Stimulated activated CD8-positive, alpha-beta memory T cell treated with anti-CD3 and anti-CD28 coated beads, Interleukin-2, amount 100 ng/mL, for 1 hour (primary cell): ENCODE results near the gene KCNQ1.

Experiments used
- DNase-seq, 2 donors: peaks; one replicate each; pipeline ENCODE4 v3.0.0-alpha.2; 2020; ENCODE audit warnings: low read depth in 2 of 2

The KCNQ1 gene

GRCh38 chr11:2553886-2554285, 109.1 kb downstream of the KCNQ1 start:
- DNase-seq, result no peak

GRCh38 chr11:2554338-2555207, 109.8 kb downstream of the KCNQ1 start:
- DNase-seq, result no peak

- no peak for DNase-seq
Measured at GRCh38 chr11:2555336-2555735, 110.5 kb downstream of the KCNQ1 start.

DNA sequence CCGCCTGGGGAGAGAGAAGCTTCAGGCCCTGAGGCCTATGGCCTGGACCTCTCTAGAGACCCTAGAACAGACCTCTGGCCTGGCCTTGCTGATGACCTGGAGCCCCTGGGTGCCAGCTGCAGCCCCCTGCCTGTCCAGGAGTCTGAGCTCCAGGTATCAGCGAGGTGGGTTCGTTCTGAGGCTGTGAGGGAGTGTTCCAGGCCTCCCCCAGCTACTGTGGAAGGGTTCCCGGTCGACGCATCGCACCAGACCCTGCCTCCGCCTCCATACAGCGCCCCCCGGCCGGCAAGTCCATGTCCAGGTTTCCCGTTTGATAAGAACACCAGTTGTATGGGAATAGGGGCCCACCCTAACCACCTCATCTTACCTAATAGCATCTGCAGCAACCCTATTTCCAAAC, 111.1 kb downstream of the KCNQ1 start:
- DNase-seq, result no peak

- no peak for DNase-seq
Measured at GRCh38 chr11:2557381-2557780, 112.6 kb downstream of the KCNQ1 start.

DNA sequence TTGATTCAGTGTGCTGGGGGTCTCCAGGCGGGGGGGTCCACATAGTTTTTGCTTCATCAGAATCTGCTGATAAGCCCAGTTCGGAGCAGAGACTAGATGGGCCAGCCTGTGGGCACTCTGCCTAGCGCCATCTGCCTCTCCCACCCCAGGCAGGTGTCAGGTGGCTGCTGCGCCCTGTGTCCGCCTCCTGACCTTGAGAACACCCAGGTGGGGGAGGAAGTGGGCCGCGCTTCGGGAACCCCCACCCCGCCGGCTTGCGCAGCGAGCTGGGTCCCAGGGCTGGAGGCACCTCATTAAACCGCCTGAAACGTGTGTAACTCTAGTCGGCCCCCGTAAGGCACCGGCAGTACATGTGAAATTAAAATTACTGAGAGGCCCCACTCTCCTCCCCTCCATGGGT, 113.6 kb downstream of the KCNQ1 start:
- DNase-seq, result no peak

DNA sequence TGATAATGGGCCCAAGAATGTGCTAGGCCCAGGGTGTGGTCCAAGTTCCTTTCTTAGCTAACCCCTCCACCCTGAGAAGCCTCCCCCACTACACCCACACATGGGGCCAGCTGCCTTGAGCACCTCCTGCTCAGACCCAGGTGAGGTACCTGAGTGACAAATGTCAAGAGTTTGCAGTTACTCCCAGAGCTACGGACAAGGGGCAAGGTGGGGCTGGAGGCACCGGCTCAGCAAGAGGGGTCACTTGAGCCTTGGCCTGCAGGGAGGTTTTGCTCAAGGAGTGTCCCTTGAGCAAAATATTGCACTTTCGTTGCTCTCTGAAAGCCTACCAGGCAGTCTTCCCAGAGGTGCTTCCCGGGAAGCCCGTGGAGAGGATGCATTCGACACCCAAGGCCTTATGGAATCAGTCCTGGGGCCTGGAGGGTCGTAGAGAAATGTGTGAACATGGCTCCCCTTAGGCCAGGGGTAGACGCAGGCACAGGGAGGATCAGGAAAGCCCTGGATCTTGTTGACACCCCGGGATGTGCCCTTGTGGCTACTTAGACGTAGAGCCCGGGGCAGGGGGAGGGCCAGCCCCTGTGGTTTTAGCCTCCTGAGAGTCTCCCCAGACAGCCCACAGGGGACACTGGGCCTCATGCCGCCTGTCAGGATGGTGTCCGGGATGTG, 114.2 kb downstream of the KCNQ1 start:
- DNase-seq, result no peak

DNA sequence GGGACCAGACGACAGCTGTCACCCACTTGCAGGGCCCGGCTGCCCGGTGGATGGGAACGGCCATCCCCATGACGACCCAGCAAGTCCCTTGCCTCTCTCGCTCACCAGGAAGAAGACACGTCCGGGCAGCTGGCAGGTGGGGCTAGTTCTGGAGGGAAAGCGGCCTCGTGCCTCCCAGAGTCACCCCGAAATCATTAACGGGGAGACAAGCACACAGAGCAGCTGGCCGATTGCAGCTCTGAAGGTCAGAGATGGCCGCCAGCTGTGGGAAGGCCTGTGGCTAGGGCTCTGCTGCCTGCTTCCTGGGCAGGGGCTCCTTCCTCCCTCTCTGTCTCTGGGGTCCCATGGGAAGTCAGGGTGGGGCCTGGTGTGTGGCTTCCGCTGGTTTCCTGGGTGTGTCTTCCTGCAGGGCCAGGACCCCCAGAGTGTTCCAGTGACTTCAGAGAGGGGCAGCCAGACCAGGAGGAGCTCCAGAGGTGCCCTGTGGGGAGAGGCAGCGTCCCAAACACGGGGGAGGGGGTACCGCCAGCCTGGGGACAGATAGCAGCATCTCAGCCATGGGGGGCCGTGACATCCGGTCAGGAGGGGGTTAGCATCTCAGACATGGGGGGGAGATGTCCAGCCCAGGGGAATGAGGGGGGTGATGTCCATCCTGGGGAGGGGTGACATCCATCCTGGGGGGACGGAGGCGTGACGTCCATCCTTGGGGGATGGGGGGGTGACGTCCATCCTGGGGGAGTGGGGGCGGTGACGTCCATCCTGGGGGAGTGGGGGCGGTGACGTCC, 114.9 kb downstream of the KCNQ1 start:
- DNase-seq, result no peak

GRCh38 chr11:2561696-2562581, 117.1 kb downstream of the KCNQ1 start:
- no peak for DNase-seq

GRCh38 chr11:2562890-2563212, 118.0 kb downstream of the KCNQ1 start:
- DNase-seq, result no peak

DNA sequence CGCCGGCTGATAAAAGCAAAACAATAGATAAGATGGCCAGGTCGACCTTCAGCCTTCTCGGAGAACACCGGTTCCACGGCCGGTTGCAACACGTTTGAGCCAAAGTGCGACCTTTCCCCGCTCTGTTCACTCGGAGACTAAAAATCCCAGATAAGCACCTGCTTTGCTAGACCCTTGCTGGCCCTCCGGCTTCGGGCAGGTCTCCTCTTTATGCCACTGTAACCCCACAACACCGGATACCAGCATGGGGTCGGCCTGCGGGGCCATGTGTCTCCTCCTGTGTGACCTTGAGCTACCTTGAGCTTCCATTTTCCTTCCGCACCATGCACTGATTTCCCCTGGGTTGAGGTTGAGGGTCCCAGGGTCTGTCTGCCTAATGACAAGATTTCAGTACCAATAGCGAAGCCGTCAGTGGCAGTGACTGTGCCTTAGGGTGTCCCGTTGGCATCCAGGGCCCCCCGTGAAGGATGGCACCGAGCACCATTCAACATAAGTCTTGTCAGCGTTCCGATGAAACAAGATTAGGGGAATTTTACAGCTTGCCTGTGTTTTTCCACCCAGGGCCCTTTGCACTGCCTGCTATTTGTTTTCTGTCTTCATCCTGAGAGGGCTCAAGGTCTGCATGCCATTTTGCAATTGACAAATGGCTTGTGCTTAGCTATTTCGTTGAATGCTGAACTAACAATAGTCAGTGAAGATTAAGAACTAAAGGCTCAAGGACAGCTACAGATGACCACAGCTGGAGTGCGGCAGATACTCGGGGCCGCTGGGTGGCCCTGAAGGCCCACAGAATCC, 118.6 kb downstream of the KCNQ1 start:
- no peak for DNase-seq

DNA sequence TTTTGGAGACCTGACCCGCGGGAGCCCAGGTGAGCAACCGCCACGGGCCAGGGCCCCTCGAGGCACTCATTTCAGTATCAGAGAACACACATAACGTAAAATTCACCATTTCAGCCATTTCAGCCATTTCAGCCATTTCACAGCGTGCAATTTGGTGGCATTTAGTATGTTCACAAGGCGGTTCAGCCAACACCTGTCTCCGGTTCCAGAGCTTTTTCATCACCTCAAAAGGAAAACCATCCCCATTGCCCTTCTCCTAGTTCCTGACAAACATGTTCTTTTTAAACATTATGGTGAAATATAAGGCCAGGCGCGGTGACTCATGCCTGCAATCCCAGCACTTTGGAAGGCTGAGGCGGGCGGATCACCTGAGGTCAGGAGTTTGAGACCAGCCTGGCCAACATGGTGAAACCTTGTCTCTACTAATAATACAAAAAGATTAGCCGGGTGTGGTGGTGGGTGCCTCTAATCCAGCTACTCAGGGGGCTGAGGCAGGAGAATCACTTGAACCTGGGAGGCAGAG, 119.3 kb downstream of the KCNQ1 start:
- no peak for DNase-seq

DNA sequence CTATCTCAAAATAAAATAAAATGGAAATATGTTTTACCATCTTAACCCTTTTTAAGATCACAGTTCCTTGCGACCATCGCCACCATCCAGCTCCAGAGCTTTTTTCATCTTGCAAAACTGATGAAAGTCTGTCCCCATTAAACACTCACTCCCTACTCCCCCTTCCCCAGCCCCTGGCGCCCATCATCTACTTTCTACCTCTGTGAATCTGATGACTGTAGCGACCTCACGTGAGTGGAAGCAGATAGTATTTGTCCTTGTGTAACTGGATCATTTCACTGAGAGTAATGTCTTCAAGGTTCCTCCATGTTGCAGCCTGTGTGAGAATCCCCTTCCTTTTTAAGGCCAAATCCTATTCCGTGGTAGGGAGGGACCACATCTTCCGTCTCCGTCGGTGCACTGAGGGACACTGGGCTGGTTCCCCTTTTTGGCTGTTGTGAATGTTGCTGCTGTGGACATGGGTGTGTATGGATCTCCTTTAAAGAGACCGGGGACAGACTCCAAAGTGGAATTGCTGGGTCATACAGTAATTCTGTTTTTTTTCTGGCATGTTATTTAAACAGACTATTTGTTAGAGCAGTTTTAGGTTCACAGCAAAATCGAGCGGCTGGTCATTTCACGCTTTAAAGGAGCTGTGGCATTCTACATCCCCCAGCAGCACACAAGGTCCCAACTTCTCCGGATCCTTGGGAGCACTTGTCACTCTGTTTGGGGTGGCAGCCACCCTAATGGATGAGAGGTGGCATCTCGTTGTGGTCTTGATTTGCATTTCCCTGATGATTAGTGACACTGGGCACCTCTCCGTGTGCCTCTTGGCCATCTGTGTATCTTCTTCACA, 120.0 kb downstream of the KCNQ1 start:
- DNase-seq, result no peak

- DNase-seq, result no peak
Measured at GRCh38 chr11:2565447-2566222, 120.8 kb downstream of the KCNQ1 start.

- no peak for DNase-seq
Measured at GRCh38 chr11:2566223-2567025, 121.6 kb downstream of the KCNQ1 start.

DNA sequence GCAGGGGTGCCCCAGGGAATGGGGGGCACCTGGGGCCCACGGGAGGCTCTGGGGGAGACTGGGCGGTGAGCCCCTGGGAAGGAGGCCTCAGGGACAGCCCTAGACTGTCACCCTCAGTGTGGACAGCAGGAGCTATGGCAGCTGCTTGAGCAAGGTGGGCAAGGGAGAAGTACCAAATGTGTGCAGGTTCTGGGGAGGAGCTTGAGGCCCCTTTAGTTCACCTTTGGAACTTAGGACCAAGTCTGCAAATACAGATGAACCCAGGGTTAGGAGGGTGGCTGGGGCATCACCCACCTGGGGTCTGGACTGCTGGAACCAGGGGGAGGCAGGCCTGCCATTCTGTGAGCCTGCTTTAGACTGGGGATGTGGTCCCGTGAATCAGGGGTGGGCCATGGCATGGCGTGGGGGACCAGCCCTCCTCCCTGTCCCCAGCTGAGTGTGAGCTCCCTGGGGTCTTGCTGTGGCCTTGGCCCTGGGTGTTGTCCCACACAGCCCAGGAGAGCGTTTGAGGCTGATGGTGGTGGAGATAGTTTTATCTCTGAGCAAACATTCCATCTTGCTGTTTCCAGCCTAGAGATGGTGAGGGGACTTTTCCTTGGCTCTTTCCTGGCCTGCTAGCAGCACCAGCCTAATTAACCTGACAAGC, 122.3 kb downstream of the KCNQ1 start:
- DNase-seq, result no peak

GRCh38 chr11:2569321-2569721, 124.5 kb downstream of the KCNQ1 start:
- DNase-seq, result no peak
